Activated CD4-positive, CD25-positive, alpha-beta regulatory T cell (primary cell): ENCODE data around the gene HERC3.

Experiments used
- DNase-seq, 4 experiments: peaks; one replicate each; lab custom pipeline; 2025; lab: John Stamatoyannopoulos, UW

The HERC3 gene

GRCh38 chr4:88660446-88661294, 68.4 kb downstream of the HERC3 start:
- DNase-seq: no peak

- DNase-seq: no peak
Measured at GRCh38 chr4:88661739-88662138, 69.5 kb downstream of the HERC3 start.

GRCh38 chr4:88672987-88673386, 80.7 kb downstream of the HERC3 start:
- no peak for DNase-seq

DNA sequence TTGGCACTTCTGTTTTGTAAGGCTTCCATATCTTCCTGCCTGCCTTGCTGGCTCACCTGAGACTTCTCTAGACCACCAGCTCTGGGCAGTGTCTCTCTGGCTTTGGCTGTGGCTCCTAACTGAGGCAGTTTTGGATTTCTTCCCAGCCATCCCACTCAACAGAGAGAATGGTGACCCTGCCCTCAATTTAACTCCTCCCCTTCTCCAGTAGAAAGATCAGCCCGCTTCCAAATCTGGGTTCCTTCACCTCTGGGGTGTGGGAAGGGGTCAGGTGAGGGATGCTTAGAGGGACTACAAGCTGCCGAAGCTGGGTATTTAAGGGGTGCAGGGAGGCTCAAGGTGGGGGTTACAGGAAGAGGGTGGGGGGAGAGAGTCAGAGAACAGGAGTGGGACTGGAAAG, 81.6 kb downstream of the HERC3 start:
- no peak for DNase-seq

- DNase-seq: no peak
Measured at GRCh38 chr4:88674565-88674964, 82.3 kb downstream of the HERC3 start.

DNA sequence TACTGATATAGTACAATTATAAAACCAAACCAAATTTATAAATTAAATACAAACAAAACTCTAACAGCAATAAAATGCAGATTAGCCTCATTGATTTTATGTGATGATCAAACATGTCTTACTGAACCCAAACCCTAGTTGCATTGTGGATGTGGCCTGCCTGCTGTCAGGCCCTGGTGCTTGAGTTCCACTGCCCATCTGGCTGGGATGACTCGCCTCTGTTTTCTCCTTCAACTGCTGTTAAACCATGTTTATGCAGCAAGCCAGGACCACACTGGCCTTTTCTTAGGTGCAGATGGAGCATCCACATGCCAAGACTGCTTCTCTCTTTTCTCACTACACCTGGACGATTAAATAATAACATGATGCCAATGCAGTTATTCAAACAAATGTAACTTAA, 82.7 kb downstream of the HERC3 start:
- no peak for DNase-seq

DNA sequence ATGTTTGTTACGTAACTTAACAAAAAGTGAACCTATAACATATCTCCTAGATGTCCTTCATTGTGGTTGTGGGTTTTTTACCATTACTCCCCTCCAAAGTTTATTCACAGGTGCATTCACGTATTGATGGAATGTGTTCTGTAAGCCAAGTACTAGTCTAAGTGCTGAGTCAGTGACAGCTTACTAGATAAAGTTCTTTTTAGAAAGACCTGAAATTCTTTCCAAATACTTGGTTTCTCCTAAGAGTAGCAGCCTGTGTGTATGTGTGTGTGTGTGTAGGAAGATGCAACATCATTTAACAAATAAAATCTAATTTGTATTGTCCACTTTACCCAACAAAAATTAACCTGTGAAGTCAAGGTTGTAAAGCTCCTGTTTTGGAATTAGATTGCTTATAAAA, 83.3 kb downstream of the HERC3 start:
- DNase-seq: no peak

DNA sequence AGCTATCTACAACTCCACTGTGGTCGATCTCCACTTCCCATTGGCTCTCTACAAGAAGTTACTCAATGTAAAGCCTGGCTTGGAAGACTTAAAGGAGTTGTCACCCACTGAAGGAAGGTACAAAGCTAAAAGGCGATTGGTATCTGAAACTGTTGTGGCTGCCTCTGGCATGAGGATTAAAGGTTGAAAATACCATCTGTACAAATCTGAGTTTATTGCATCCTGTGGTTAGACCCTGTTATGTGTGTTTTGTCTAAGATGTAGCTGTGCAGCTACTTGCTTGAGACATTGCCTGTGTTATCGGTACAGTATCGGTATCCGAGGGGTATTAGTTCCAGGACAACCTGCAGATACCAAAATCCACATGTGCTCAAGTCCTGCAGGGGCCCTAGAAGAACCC, 88.9 kb downstream of the HERC3 start:
- no peak for DNase-seq

DNA sequence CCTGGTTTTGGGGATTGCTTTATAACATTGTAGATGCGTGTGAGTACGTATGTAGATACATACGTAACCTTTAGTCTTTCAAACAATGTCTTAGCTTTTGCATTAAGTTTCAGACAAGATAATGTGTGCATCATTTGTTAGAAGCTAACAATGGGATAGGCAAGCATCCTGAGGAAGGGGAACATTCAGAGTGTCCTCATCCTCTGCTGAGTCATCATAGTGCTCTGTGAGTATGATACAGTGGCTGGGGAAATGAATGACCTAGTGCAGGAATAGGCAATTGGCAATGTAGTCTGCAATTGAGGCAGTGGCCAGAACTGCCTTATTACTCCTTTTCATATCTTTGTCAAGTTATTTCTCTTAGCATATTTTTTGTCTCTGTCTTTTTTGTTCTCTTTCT, 98.1 kb downstream of the HERC3 start:
- DNase-seq: no peak

DNA sequence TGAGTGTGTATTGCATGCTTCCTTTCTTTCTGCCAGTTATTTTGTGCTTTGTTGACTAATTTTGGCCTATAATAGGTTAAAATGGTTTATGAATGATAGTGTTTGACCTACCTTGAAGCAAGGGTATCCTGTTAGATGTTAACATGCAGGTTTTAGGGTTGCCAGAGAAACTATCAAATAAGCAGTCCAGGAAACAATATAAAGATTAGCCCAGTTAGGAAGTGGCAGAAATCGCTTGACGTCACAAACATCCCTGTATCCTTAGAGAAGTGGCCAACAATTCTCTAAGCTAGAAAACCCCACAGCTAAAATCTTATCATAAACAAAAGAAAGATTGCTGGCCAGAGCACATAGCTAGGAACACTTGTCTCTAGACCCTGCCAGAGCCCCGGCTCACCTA, 101.5 kb downstream of the HERC3 start:
- DNase-seq: no peak

DNA sequence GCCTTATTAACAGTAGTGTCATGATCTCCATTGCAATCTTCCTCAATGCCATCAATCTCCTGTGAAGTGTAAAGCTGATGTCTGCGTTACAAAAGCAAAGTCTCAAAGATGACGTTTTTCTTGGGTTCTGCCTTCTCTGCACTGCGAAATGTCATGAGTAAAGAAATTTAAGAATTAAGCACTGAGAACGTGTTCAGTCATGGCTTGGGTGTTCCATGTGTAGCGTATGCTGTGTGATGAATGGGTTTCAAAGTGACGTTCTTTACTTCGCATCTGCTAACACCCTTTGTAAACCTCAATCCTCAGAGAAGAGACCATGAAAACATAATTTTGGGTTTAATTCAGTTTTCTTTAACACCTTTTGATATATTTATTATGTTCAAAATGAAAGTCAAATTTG, 104.3 kb downstream of the HERC3 start:
- no peak for DNase-seq

DNA sequence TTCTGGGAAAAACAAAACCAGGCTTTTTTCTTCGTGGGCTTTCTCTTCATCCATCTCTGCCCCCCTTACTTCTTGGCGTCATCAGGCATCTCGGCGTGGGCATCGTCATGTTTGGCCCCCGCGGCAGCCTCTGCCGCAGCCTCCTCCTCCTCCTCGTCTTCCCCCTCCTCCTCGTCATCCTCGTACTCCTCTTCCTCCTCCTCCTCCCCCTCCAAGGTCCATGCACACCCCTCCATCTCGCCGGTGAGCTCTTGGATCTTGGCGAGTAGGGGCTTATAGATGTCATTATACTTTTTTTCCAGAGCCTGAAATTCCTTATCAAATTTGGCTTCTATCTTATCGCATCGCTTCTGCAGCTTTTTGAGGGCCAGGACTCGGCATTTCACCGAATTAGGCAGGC, 104.9 kb downstream of the HERC3 start:
- DNase-seq: peak in 1 of 4 experiments; percentile 0

DNA sequence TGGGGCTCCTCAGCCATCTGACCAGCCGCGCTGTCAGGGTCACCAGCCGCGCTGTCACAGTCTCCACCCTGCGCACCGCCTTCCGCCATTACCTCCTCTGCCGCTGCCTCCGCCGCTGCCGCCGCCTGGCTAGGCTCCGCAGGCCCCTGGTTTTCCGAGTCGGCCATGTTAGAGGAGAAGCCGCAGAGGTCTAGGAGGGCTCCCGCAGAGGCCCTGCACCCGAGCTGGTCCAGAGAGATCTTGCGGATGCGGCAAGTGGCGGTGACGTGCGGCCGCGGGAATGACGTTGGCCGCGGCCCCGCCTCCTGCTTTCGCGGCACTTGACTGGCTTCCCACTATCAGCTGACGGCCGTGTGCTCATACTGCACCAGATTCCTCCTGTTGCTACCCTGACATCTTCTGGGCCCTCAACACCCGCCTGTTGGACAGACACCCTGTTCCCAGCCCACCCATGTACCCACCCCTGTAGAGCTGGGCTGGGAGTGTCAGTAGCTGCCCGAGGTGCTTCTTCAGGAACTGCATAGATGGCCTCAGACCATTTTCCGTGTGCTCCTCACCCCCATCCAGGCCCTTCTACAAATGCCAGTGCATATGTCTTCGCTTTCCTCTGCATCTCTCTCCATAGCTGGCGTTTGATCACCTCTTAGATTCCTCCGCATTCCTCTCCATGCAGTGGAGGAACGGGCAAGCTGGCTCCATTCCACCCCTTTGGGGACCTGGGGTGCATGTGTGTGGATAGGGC, 105.5 kb downstream of the HERC3 start, which contains the start of gene NAP1L5:
Gene NAP1L5, minus strand, starts transcription at position 242 of the 742 bp plus-strand sequence. Its CDS starts 75 bp downstream, at position 167.
- DNase-seq: peak; percentile 7 to 50 (median 31)

DNA sequence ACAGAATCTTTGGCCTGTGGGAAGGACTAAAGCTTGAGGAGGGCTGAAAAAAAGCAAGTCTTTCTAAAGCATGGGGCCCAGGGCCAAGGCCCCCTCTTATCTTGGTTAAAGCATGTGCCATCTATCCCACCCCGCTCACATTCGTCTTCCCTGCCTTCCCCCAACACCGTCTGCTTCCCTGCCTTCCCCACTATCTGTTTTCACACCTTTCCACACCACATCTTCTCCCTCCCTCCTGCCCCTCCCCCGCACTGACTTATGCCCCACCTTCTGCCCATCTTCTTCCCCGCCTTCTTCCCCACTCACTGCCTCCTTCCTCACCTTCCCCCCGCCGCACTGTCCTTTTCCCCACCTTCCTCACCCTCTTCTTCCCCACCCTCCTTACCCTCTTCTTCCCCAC, 106.2 kb downstream of the HERC3 start:
- no peak for DNase-seq

GRCh38 chr4:88702782-88703181, 110.5 kb downstream of the HERC3 start:
- no peak for DNase-seq

DNA sequence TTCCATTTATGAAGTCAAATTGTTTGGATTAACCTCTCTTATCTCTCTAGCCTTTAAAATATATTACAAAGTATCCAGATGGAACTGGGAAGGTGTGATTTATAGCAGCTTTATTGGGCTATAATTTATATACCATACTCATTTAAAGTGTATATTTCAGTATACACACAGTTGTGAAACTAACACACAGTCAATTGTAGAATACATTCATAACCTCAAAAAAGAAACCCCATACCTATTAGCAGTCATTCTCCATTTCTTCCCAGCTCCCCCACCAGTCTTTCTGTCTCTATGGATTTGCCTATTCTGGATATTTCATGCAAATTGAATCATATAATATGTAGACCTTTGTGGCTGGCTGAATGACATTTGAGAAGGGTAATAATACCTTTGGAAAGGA, 112.9 kb downstream of the HERC3 start:
- DNase-seq: no peak

DNA sequence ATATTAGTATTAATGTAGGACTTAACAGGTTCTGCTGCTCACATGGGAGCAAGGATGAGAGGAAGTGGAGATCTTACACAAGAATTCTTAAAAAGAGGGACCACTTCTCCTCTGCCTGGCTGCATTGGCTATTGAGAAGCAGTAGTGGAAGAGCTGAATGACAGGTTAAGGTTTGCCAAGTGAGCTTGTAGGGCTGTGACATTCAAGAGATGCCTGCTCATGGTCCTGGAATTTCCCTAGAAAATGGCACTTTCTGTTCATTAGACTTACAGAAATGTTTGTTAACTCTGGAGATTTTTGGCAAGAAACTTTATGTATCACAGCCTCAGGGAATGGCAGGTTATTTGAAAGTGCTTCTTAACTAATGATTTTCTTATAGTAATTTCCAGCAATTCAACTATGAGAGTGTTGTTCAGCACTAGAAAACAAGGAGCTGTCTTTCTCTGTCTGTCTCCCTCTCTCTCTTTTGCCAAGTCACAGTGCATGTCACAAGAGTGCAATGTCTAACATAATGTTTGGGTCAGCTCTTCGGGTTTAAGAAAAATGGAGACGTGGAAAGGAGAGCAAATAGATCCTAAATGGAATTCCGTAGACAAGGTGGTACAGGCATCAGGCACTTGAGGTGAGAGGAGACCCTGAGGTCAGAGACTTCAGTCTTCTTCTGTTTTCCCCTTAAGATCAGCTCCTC, 113.7 kb downstream of the HERC3 start:
- no peak for DNase-seq

- no peak for DNase-seq
Measured at GRCh38 chr4:88706574-88706973, 114.3 kb downstream of the HERC3 start.

DNA sequence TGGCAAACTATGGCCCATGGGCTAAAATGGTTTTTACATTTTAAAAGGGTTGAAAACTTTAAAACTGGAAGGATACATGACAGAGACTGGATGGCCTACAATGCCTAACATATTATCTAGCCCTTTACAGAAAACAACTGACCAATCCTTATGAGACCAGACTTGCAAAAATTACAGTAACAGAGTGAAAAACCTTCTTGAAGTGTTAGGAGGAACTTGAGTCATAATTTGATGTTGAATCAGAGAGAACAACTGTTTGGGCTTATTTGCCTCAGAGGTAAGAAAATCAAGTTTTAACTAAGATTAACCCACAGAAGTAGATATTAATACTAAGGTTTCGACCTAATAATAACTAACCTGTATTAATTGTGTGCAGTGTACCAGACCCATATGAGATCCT, 117.7 kb downstream of the HERC3 start:
- no peak for DNase-seq

- DNase-seq: no peak
Measured at GRCh38 chr4:88713782-88714181, 121.5 kb downstream of the HERC3 start.

DNA sequence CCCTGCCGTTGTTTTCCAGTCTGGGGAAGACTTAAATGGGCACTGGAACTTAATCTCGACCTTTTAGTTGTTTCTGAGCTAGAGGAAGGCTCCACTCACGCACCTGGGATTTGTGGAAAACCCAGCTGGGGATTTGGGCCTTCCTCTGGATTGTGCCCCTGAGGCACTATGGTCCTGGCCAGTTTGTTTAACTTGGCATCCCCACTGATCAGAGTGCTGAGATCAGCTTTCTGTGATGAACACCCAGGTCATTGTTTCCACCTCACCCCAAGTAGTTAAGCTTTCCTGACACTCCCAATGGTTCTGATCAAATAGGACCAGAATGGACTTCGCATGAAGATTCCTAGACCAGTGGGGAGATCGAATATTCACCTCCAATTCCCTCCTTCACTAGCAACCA, 125.8 kb downstream of the HERC3 start:
- no peak for DNase-seq

DNA sequence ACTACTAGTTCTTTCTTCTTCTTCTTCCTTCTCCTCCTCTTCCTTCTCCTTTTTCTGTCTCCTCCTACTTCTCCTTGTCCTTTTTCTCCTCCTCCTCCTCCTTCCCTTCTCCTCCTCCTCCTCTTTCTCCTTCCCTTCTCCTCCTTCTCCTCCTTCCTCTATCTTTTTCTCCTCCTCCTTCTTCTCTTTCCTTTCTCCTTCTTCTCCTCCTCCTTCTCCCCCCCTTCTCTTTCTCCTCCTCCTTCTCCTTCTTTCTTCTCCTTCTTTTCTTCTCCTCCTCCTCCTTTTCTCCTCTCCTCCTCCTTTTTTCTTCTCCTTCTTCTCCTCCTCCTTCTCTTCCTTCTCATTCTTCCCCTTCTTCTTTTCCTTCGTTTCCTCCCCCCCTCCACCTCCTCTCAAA, 127.1 kb downstream of the HERC3 start:
- DNase-seq: no peak
